Activated naive CD8-positive, alpha-beta T cell treated with anti-CD3 and anti-CD28 coated beads, Interleukin-2, amount 10 ng/mL, durations not matched to agents 7 days and 5 days (primary cell): ENCODE data around the gene ZCCHC13. TPM values are rescaled to one million over a fixed set of nuclear protein-coding genes. Genes with fewer than 3 reads are reported as not detected.
"Not testable (repeated sequence)": the region's sequence is repeated elsewhere in the genome, so short reads cannot be mapped to it uniquely, and the experiment has no call there.

ENCODE experiments used
- ATAC-seq: fragments of 150-1000 bp; cut with Tn5 transposase; one replicate; pipeline ENCODE4 v1.10.0; 2021; ENCODE audit warnings: low read depth, moderate library complexity
- POLR2A ChIA-PET: fragments of 350-600 bp; sonication (Branson Sonifier 250); formaldehyde crosslinking; loops from one replicate; lab custom pipeline; 2021; ENCODE audit warnings: antibody characterized with exemption; lab: Charles Lee
- DNase-seq: peaks from one replicate; pipeline ENCODE4 v3.0.0; 2021
- H3K27ac Mint-ChIP-seq: one replicate; pipeline ENCODE4 v1.8.0; 2022; ENCODE audit warnings: mild to moderate bottlenecking, mixed read lengths
- H3K27me3 Mint-ChIP-seq: one replicate; pipeline ENCODE4 v1.8.0; 2022; ENCODE audit warnings: mild to moderate bottlenecking, moderate library complexity, mixed read lengths
- H3K36me3 Mint-ChIP-seq: one replicate; pipeline ENCODE4 v1.8.0; 2021; ENCODE audit warnings: mild to moderate bottlenecking, mixed read lengths
- H3K4me1 Mint-ChIP-seq: one replicate; pipeline ENCODE4 v1.8.0; 2021; ENCODE audit warnings: mixed read lengths
- H3K4me3 Mint-ChIP-seq: one replicate; pipeline ENCODE4 v1.8.0; 2022; ENCODE audit warnings: mild to moderate bottlenecking, moderate library complexity, mixed read lengths
- H3K9me3 Mint-ChIP-seq: one replicate; pipeline ENCODE4 v1.8.0; 2021; ENCODE audit warnings: mixed read lengths
- total RNA-seq, 2 experiments: library from RNA; stranded (reverse); gene quantifications; one replicate each; pipeline ENCODE4 v1.2.3, GENCODE V29; 2021

The ZCCHC13 gene
- total RNA-seq: not detected

- H3K27ac Mint-ChIP-seq: no peak within 1 kb of the TSS
- H3K27me3 Mint-ChIP-seq: peaks cover 2% of the 10 kb centered on the region
- ATAC-seq: no peak
- H3K36me3 Mint-ChIP-seq: no peaks in the 10 kb centered on the region
- no peak within 1 kb of the TSS for H3K4me3 Mint-ChIP-seq
- no peaks in the 10 kb centered on the region for H3K4me1 Mint-ChIP-seq
- DNase-seq: no peak
- POLR2A ChIA-PET: no interaction called here
- no peaks in the 10 kb centered on the region for H3K9me3 Mint-ChIP-seq
Measured at GRCh38 chrX:74304016-74304415, at the start of gene ZCCHC13. Gene ZCCHC13 (plus strand): TSS chrX:74304180. CDS start chrX:74304267, 87 bp downstream.

DNA sequence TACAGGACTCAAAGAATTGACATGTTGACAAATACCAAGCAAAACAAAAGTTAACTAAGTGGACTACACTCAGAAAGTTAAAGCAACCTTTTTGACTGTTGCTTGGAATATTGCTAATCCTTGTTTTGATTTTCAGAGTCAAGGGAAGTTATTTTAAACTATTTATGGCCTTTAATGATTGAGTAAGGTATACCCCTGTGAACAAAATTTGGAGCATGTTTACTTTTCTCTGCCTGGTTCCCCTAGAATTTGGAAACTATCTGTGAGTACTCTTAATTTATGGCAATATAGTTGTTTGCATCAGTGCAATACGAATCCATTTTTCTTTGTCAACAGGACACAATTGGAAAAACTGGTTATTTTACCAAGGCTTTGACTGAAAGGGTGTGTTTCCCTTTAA is 45.9 kb upstream of the ZCCHC13 start:
- POLR2A ChIA-PET, H3K4me3 Mint-ChIP-seq, H3K4me1 Mint-ChIP-seq, H3K9me3 Mint-ChIP-seq, ATAC-seq, H3K27ac Mint-ChIP-seq, H3K27me3 Mint-ChIP-seq, DNase-seq: not testable (repeated sequence)
- H3K36me3 Mint-ChIP-seq: peaks cover 44% of the 10 kb centered on the region

- H3K27ac Mint-ChIP-seq: no peak overlapping the region
- ATAC-seq (no peak), DNase-seq (no peak)
- H3K27me3 Mint-ChIP-seq: no peaks in the 10 kb centered on the region
- H3K4me3 Mint-ChIP-seq: no peak overlapping the region
- peaks cover 2% of the 10 kb centered on the region for H3K9me3 Mint-ChIP-seq
- H3K4me1 Mint-ChIP-seq: no peaks in the 10 kb centered on the region
- POLR2A ChIA-PET: no interaction called here
- H3K36me3 Mint-ChIP-seq: peaks cover 39% of the 10 kb centered on the region
Measured at GRCh38 chrX:74259885-74260491, 44.0 kb upstream of the ZCCHC13 start.

DNA sequence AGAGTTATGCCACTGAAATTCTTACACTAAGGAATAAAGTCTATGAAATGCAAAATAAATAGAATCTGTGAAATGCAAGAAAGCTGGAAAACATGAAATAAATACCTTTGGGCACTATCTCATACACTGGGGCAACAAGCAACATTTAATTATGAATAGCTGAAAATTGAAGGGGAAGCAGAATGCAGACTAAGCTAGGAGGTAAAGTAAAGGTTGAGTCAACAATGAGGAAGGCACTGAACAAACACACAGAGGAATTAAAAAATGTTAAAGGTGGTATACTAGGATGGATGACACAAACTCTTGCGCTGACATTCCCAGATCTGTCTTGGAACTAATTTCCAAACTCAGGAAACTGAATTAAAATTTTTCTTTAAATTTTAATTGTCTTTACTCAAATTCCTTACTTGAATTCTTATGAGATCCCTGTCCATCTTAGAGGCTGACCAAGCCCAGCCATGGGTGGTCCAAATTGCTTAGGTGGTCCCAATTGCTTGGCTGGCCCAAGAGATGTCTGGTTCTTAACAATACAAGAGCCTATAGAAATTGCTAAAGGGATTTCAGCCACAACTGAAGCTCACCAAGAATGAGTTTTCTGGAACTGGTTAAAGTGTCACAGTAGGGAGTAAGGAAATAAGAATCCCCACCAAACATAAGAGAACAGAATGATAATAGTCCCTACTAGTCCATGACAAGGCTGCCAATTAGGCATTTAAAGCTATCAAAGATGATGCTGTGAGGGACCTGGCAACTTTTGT is 41.3 kb upstream of the ZCCHC13 start:
- DNase-seq (no peak), ATAC-seq (no peak)
- Mint-ChIP-seq H3K36me3 (peaks cover 32% of the 10 kb centered on the region), H3K4me3 (no peak overlapping the region), H3K27ac (no peak overlapping the region), H3K27me3 (no peaks in the 10 kb centered on the region), H3K9me3 (peaks cover 2% of the 10 kb centered on the region), H3K4me1 (no peaks in the 10 kb centered on the region)
- POLR2A ChIA-PET: no interaction called here

DNA sequence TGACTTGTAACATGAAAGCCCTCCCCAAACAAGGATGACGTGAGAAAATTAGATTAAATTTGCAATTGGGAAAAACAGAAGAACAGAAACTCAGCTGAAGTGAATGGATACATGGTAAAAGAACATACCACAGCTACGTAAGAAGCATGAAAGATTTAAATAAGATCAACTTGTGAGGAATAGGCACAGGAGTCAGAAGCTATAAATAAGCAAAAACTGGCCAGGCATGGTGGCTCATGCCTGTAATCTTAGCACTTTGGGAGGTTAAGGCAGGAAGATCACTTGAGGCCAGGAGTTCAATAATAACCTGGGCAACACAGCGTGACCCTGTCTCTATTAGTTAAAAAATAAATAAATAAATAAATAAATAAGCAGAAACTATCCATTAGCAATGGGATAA is 33.6 kb upstream of the ZCCHC13 start:
- ATAC-seq (no peak), DNase-seq (no peak)
- Mint-ChIP-seq H3K36me3 (peaks cover 4% of the 10 kb centered on the region), H3K27me3 (no peaks in the 10 kb centered on the region), H3K4me3 (no peak overlapping the region), H3K4me1 (peaks cover 2% of the 10 kb centered on the region), H3K27ac (no peak overlapping the region), H3K9me3 (no peaks in the 10 kb centered on the region)
- POLR2A ChIA-PET: no interaction called here

DNA sequence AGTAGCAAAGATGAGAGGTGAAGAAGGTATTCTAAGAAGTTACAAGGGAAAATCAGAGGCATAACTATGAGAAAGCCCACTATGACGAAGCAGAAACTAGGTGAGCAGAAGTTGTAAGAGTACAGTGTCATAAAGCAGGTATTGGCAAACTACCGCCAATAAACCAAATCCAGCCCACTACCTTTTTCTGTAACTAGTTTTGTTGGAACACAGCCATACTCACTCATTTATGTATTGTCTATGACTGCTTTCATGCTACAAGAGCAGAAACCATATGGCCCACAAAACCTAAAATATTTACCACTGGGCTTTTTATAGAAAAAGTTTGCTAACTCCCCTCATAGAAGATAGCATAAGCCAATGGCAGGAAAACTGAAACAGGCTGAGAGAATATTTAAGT is 31.8 kb upstream of the ZCCHC13 start:
- DNase-seq (no peak), ATAC-seq (no peak)
- H3K27me3 Mint-ChIP-seq: no peaks in the 10 kb centered on the region
- peaks cover 6% of the 10 kb centered on the region for H3K36me3 Mint-ChIP-seq
- H3K4me3 Mint-ChIP-seq: no peak overlapping the region
- peaks cover 2% of the 10 kb centered on the region for H3K4me1 Mint-ChIP-seq
- no peak overlapping the region for H3K27ac Mint-ChIP-seq
- POLR2A ChIA-PET: no interaction called here
- no peaks in the 10 kb centered on the region for H3K9me3 Mint-ChIP-seq

- Mint-ChIP-seq H3K36me3 (peaks cover 10% of the 10 kb centered on the region), H3K27ac (no peak overlapping the region), H3K27me3 (no peaks in the 10 kb centered on the region)
Measured at GRCh38 chrX:74274516-74274915, 29.5 kb upstream of the ZCCHC13 start.

GRCh38 chrX:74277320-74277719 is 26.7 kb upstream of the ZCCHC13 start:
- DNase-seq: no peak
- H3K4me3 Mint-ChIP-seq: no peak overlapping the region
- H3K27me3 Mint-ChIP-seq: no peaks in the 10 kb centered on the region
- H3K9me3 Mint-ChIP-seq: no peaks in the 10 kb centered on the region
- no peak overlapping the region for H3K27ac Mint-ChIP-seq
- POLR2A ChIA-PET: no interaction called here
- no peak for ATAC-seq
- H3K36me3 Mint-ChIP-seq: peaks cover 11% of the 10 kb centered on the region
- no peaks in the 10 kb centered on the region for H3K4me1 Mint-ChIP-seq

More at GRCh38 chrX:74274516-74274915, 29.5 kb upstream of the ZCCHC13 start:
- Mint-ChIP-seq H3K4me3 (no peak overlapping the region), H3K4me1 (peaks cover 2% of the 10 kb centered on the region), H3K9me3 (no peaks in the 10 kb centered on the region)
- no peak for ATAC-seq
- DNase-seq: no peak
- POLR2A ChIA-PET: no interaction called here

- Mint-ChIP-seq H3K4me3 (no peak overlapping the region), H3K27ac (no peak overlapping the region), H3K36me3 (peaks cover 11% of the 10 kb centered on the region), H3K4me1 (no peaks in the 10 kb centered on the region), H3K9me3 (no peaks in the 10 kb centered on the region), H3K27me3 (no peaks in the 10 kb centered on the region)
- POLR2A ChIA-PET: no interaction called here
- no peak for DNase-seq
- no peak for ATAC-seq
Measured at GRCh38 chrX:74277846-74278245, 26.1 kb upstream of the ZCCHC13 start.

GRCh38 chrX:74280759-74281158 is 23.2 kb upstream of the ZCCHC13 start:
- Mint-ChIP-seq H3K27ac (no peak overlapping the region), H3K9me3 (no peaks in the 10 kb centered on the region), H3K36me3 (peaks cover 15% of the 10 kb centered on the region), H3K4me1 (peaks cover 2% of the 10 kb centered on the region), H3K27me3 (no peaks in the 10 kb centered on the region), H3K4me3 (no peak overlapping the region)
- DNase-seq (no peak), ATAC-seq (no peak)
- POLR2A ChIA-PET: no interaction called here

DNA sequence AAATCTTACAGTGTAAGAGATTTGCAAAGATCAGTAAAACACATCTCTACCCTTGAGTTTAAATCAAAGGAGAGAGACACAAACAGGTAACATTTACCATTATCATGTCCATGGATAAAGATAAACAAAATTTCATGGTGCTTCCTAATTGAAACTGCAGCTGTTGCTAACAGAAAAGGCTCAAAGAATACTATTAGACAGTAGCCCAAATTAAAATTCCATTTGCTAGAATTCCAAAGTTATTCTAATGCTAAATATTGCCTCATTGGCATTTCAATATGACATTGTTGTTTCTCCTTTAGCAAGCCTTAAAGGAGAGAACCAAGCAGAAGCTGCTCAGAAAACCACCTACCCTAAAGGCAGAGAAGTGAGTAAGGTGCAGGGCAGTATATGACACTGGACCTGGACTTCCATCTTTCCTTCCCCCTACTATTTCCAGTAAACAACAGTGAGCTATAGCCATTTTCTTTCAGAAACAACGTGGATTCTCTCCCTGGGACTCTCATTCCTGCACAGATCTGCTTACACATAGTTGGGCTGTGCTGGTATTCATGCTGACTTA is 19.5 kb upstream of the ZCCHC13 start:
- POLR2A ChIA-PET: no interaction called here
- no peaks in the 10 kb centered on the region for H3K9me3 Mint-ChIP-seq
- no peak for ATAC-seq
- no peak overlapping the region for H3K4me3 Mint-ChIP-seq
- H3K36me3 Mint-ChIP-seq: peaks cover 14% of the 10 kb centered on the region
- H3K4me1 Mint-ChIP-seq: peaks cover 8% of the 10 kb centered on the region
- no peaks in the 10 kb centered on the region for H3K27me3 Mint-ChIP-seq
- no peak overlapping the region for H3K27ac Mint-ChIP-seq
- DNase-seq: no peak

GRCh38 chrX:74286950-74287740 is 16.8 kb upstream of the ZCCHC13 start:
- ATAC-seq (no peak), DNase-seq (no peak)
- Mint-ChIP-seq H3K27me3 (no peaks in the 10 kb centered on the region), H3K4me3 (no peak overlapping the region), H3K36me3 (peaks cover 15% of the 10 kb centered on the region), H3K9me3 (no peaks in the 10 kb centered on the region), H3K4me1 (peaks cover 11% of the 10 kb centered on the region), H3K27ac (no peak overlapping the region)
- POLR2A ChIA-PET: no interaction called here

DNA sequence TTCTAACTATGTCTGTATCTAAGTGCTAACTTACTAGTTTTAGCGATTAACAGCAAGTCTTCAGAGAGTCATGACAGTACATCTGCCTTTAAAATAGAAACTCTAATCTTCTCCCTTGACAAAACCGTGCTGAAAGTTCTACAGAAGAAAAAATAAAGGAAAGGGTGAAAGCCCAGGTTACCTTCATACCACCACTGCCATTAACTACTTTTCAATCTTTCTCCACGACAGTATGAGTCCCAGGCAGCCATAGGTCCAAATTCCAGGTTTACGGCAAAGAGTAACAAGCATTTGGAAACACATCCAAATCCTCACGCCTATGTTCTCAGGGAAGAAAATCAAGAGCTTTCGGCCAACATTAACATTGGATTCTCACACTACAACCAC is 12.4 kb upstream of the ZCCHC13 start:
- Mint-ChIP-seq H3K4me1 (peaks cover 15% of the 10 kb centered on the region), H3K4me3 (peak overlapping the region; percentile 99), H3K36me3 (peaks cover 11% of the 10 kb centered on the region), H3K9me3 (no peaks in the 10 kb centered on the region), H3K27ac (peak overlapping the region; percentile 100), H3K27me3 (no peaks in the 10 kb centered on the region)
- no peak for ATAC-seq
- POLR2A ChIA-PET: interaction anchor here (0.9 kb wide), 1 partner anchor 244 kb away, joined by 3 read pairs; no protein-coding TSS in a partner anchor
- DNase-seq: no peak
